ENCODE results near the gene THOC6. TPM values are rescaled to one million over a fixed set of nuclear protein-coding genes. Genes with fewer than 3 reads are reported as not detected.

THOC6 gene
- polyA plus RNA-seq, 1 experiment, result 20.5 TPM

GRCh38 chr16:2990891-2991290, 32.9 kb upstream of the THOC6 start:
- POLR2A ChIA-PET, result no interaction called here

GRCh38 chr16:2991566-2992261, 32.1 kb upstream of the THOC6 start:
- CTCF ChIA-PET, result interaction anchor here (0.9 to 1.2 kb wide), 3 partner anchors 9 to 40 kb away, joined by 3 to 8 read pairs (median 4); no protein-coding TSS in a partner anchor
- TF ChIP-seq CTCF (IDR thresholded peaks at IDR 0.05; ENCODE audit: insufficient read depth, low read depth, low read length), result no peak
- POLR2A ChIA-PET, result no interaction called here
- no peak overlapping the region for H3K4me3 ChIP-seq (ENCODE audit: low read depth, low read length)
- peaks cover 8% of the 10 kb centered on the region for H3K27me3 ChIP-seq (ENCODE audit: control insufficient read depth, insufficient read depth, low read length)
- DNase-seq (ENCODE audit: low read depth), result no peak
- H3K36me3 ChIP-seq (ENCODE audit: control insufficient read depth, insufficient read depth, low read length), result no peaks in the 10 kb centered on the region

More at GRCh38 chr16:2990891-2991290, 32.9 kb upstream of the THOC6 start:
- no peak for TF ChIP-seq CTCF (IDR thresholded peaks at IDR 0.05; ENCODE audit: insufficient read depth, low read depth, low read length)
- CTCF ChIA-PET, result interaction anchor here (0.9 to 1.2 kb wide), 2 partner anchors 8 to 38 kb away, joined by 4 to 8 read pairs; no protein-coding TSS in a partner anchor
- no peaks in the 10 kb centered on the region for H3K36me3 ChIP-seq (ENCODE audit: control insufficient read depth, insufficient read depth, low read length)
- H3K4me3 ChIP-seq (ENCODE audit: low read depth, low read length), result no peak overlapping the region
- no peak for DNase-seq (ENCODE audit: low read depth)
- H3K27me3 ChIP-seq (ENCODE audit: control insufficient read depth, insufficient read depth, low read length), result peaks cover 6% of the 10 kb centered on the region

GRCh38 chr16:2992383-2993081, 31.3 kb upstream of the THOC6 start:
- Histone ChIP-seq H3K27me3 (ENCODE audit: control insufficient read depth, insufficient read depth, low read length) (peaks cover 10% of the 10 kb centered on the region), H3K4me3 (ENCODE audit: low read depth, low read length) (no peak overlapping the region), H3K36me3 (ENCODE audit: control insufficient read depth, insufficient read depth, low read length) (no peaks in the 10 kb centered on the region)
- TF ChIP-seq CTCF (IDR thresholded peaks at IDR 0.05; ENCODE audit: insufficient read depth, low read depth, low read length), result no peak
- ChIA-PET CTCF (interaction anchor here (1.0 to 1.9 kb wide), 2 partner anchors 8 to 39 kb away, joined by 3 to 5 read pairs; no protein-coding TSS in a partner anchor), POLR2A (no interaction called here)
- DNase-seq (ENCODE audit: low read depth), result no peak

GRCh38 chr16:2996298-2996697, 27.5 kb upstream of the THOC6 start:
- peaks cover 7% of the 10 kb centered on the region for H3K27me3 ChIP-seq (ENCODE audit: control insufficient read depth, insufficient read depth, low read length)
- POLR2A ChIA-PET, result no interaction called here
- H3K36me3 ChIP-seq (ENCODE audit: control insufficient read depth, insufficient read depth, low read length), result no peaks in the 10 kb centered on the region
- DNase-seq (ENCODE audit: low read depth), result no peak
- TF ChIP-seq CTCF (IDR thresholded peaks at IDR 0.05; ENCODE audit: insufficient read depth, low read depth, low read length), result no peak
- CTCF ChIA-PET, result interaction anchor here (1.0 kb wide), 1 partner anchor 32 kb away, joined by 4 read pairs; no protein-coding TSS in a partner anchor
- no peak overlapping the region for H3K4me3 ChIP-seq (ENCODE audit: low read depth, low read length)

- no peak for DNase-seq (ENCODE audit: low read depth)
- no peak for TF ChIP-seq CTCF (IDR thresholded peaks at IDR 0.05; ENCODE audit: insufficient read depth, low read depth, low read length)
- peaks cover 7% of the 10 kb centered on the region for H3K27me3 ChIP-seq (ENCODE audit: control insufficient read depth, insufficient read depth, low read length)
- ChIA-PET POLR2A (no interaction called here), CTCF (interaction anchor here (0.8 to 2.0 kb wide), 3 partner anchors 19 to 31 kb away, joined by 3 to 8 read pairs (median 4); no protein-coding TSS in a partner anchor)
- H3K4me3 ChIP-seq (ENCODE audit: low read depth, low read length), result no peak overlapping the region
- no peaks in the 10 kb centered on the region for H3K36me3 ChIP-seq (ENCODE audit: control insufficient read depth, insufficient read depth, low read length)
These were observed 23.9 kb upstream of the THOC6 start for GRCh38 chr16:2999929-3000328.

All from BJ (cell line).